Calu3 (cell line): ENCODE results near the gene NOXA1. TPM values are rescaled to one million over a fixed set of nuclear protein-coding genes. Genes with fewer than 3 reads are reported as not detected.

Source experiments
- BruUV-seq: library from RNA; stranded (reverse); fragments of 400-500 nt; replicated peaks from 2 replicates; lab custom pipeline; 2021; lab: Mats Ljungman, UMichigan
- CTCF ChIA-PET: fragments of 300-600 bp; sonication (Branson Sonifier 250); formaldehyde crosslinking; loops from one replicate; lab custom pipeline; 2022; ENCODE audit warnings: antibody characterized with exemption; lab: Charles Lee
- DNase-seq: peaks from one replicate; pipeline ENCODE4 v3.0.0; 2022
- H3K27ac Mint-ChIP-seq: one replicate; pipeline ENCODE4 v1.8.0; 2022; ENCODE audit warnings: mixed read lengths; ENCODE audit not compliant: unreplicated experiment
- H3K27me3 Mint-ChIP-seq: one replicate; pipeline ENCODE4 v1.8.0; 2022; ENCODE audit warnings: mixed read lengths; ENCODE audit not compliant: unreplicated experiment
- H3K36me3 Mint-ChIP-seq: one replicate; pipeline ENCODE4 v1.8.0; 2022; ENCODE audit warnings: mild to moderate bottlenecking, moderate library complexity, mixed read lengths; ENCODE audit not compliant: insufficient read depth, unreplicated experiment
- H3K4me1 Mint-ChIP-seq: one replicate; pipeline ENCODE4 v1.8.0; 2022; ENCODE audit warnings: mild to moderate bottlenecking, low read depth, mixed read lengths; ENCODE audit not compliant: unreplicated experiment
- H3K4me3 Mint-ChIP-seq: one replicate; pipeline ENCODE4 v1.8.0; 2022; ENCODE audit warnings: mild to moderate bottlenecking, low read depth, moderate library complexity, mixed read lengths; ENCODE audit not compliant: unreplicated experiment
- H3K9me3 Mint-ChIP-seq: one replicate; pipeline ENCODE4 v1.8.0; 2022; ENCODE audit warnings: low read depth, mixed read lengths; ENCODE audit not compliant: unreplicated experiment
- CTCF ChIP-seq: fragments of 200-600 bp; IDR thresholded peaks from one replicate; pipeline ENCODE4 v1.8.0; 2022; ENCODE audit warnings: antibody characterized with exemption; ENCODE audit not compliant: unreplicated experiment
- intact Hi-C: fragments of 100-400 bp; cut with micrococcal nuclease; formaldehyde crosslinking; loops from one replicate; pipeline ENCODE4 v1.10.0; 2022; ENCODE audit not compliant: unreplicated experiment
- total RNA-seq: library from RNA; stranded (reverse); gene quantifications from 2 replicates; pipeline ENCODE4 v1.2.3, GENCODE V29; 2022

The NOXA1 gene
- total RNA-seq, 1 experiment from 2014 or later = 12.3 TPM

GRCh38 chr9:137421838-137422603 is 1.2 kb upstream of the NOXA1 start:
- Mint-ChIP-seq H3K4me3 (peak overlapping the region; percentile 69), H3K27ac (no peak overlapping the region), H3K4me1 (peaks cover 8% of the 10 kb centered on the region), H3K9me3 (no peaks in the 10 kb centered on the region), H3K36me3 (peaks cover 24% of the 10 kb centered on the region), H3K27me3 (no peaks in the 10 kb centered on the region)
- CTCF ChIA-PET = no interaction called here
- no TSS peak for BruUV-seq
- TF ChIP-seq CTCF = no peak
- intact Hi-C loops = no loop called here
- no peak for DNase-seq

- peak; percentile 83 for DNase-seq
- Mint-ChIP-seq H3K4me1 (peaks cover 8% of the 10 kb centered on the region), H3K9me3 (no peaks in the 10 kb centered on the region), H3K27ac (peak overlapping the region; percentile 36), H3K36me3 (peaks cover 24% of the 10 kb centered on the region), H3K4me3 (peak overlapping the region; percentile 58), H3K27me3 (no peaks in the 10 kb centered on the region)
- TF ChIP-seq CTCF = no peak
- intact Hi-C loops = no loop called here
- BruUV-seq = no TSS peak
- CTCF ChIA-PET = interaction anchor here (1.0 to 1.7 kb wide), 8 partner anchors 12 to 146 kb away, joined by 3 to 11 read pairs (median 6); partner anchors contain the start of genes ENTPD8, NSMF and TOR4A
These were observed 510 bp downstream of the NOXA1 start for GRCh38 chr9:137423514-137424291.

- no TSS peak for BruUV-seq
- Mint-ChIP-seq H3K9me3 (no peaks in the 10 kb centered on the region), H3K4me1 (peaks cover 8% of the 10 kb centered on the region), H3K4me3 (no peak overlapping the region), H3K27me3 (no peaks in the 10 kb centered on the region), H3K27ac (no peak overlapping the region), H3K36me3 (peaks cover 24% of the 10 kb centered on the region)
- no peak for DNase-seq
- intact Hi-C loops = no loop called here
- TF ChIP-seq CTCF = no peak
- CTCF ChIA-PET = no interaction called here
These were observed 3.0 kb downstream of the NOXA1 start for GRCh38 chr9:137426018-137426681.

GRCh38 chr9:137427454-137428310 is 4.5 kb downstream of the NOXA1 start:
- Mint-ChIP-seq H3K27me3 (no peaks in the 10 kb centered on the region), H3K4me3 (no peak overlapping the region), H3K27ac (no peak overlapping the region), H3K9me3 (no peaks in the 10 kb centered on the region), H3K36me3 (peaks cover 17% of the 10 kb centered on the region), H3K4me1 (peaks cover 8% of the 10 kb centered on the region)
- CTCF ChIA-PET = no interaction called here
- TF ChIP-seq CTCF = no peak
- intact Hi-C loops = no loop called here
- BruUV-seq = no TSS peak
- DNase-seq = no peak
